ENCODE data around the gene MFNG. TPM values are rescaled to one million over a fixed set of nuclear protein-coding genes. Genes with fewer than 3 reads are reported as not detected.

MFNG gene
- total RNA-seq, 1 donor from 2014 or later, result 75.4 TPM

DNA sequence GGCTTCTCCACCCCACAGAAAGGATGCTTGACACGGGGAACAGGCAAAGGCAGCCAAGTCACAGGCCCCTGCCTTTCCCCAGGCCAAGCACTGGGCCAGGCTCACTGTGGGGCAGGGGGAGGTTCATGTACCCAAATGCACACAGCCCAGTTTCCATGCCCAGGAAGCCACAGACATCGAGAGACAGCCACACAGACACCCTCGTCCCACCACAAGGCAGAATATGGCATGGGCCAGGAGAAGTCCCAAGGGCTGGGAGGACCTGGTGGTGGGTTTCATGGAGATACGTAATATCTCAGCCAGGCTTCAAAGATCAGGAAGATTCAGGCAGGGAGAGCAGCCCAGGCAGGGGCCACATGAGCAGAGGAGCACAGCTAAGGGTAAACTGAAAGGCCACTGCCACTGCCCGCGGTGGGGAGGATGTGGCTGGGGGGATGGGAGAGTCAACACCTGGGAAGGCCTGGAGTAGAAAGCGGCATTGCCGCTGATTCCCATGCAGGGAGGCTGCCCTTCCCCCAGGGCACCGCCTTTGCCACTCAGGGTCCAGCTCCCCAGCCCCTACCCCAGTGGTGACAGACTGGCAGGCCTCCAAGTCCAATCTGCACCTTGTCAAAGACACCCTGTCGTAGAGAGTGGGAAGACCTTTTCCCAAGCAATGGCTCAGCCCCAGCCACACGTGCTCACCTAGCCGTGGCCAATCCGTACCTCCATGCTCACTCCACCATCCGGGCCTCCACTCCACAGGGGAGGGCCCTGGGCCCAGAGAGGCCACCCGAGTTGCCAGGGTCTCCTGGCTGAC lies 2.4 kb upstream of the MFNG start:
- Mint-ChIP-seq H3K27ac (ENCODE audit: unreplicated experiment) (no peak overlapping the region), H3K4me1 (ENCODE audit: unreplicated experiment) (peaks cover 31% of the 10 kb centered on the region), H3K27me3 (ENCODE audit: unreplicated experiment) (peaks cover 19% of the 10 kb centered on the region), H3K9me3 (ENCODE audit: unreplicated experiment) (no peaks in the 10 kb centered on the region), H3K4me3 (ENCODE audit: unreplicated experiment) (no peak overlapping the region), H3K36me3 (ENCODE audit: low read depth, unreplicated experiment) (peaks cover 20% of the 10 kb centered on the region)
- DNase-seq (ENCODE audit: low spot score), result no peak
- TF ChIP-seq, protein P1, sequence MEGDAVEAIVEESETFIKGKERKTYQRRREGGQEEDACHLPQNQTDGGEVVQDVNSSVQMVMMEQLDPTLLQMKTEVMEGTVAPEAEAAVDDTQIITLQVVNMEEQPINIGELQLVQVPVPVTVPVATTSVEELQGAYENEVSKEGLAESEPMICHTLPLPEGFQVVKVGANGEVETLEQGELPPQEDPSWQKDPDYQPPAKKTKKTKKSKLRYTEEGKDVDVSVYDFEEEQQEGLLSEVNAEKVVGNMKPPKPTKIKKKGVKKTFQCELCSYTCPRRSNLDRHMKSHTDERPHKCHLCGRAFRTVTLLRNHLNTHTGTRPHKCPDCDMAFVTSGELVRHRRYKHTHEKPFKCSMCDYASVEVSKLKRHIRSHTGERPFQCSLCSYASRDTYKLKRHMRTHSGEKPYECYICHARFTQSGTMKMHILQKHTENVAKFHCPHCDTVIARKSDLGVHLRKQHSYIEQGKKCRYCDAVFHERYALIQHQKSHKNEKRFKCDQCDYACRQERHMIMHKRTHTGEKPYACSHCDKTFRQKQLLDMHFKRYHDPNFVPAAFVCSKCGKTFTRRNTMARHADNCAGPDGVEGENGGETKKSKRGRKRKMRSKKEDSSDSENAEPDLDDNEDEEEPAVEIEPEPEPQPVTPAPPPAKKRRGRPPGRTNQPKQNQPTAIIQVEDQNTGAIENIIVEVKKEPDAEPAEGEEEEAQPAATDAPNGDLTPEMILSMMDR (IDR thresholded peaks at IDR 0.05; ENCODE audit: unreplicated experiment), result no peak

DNA sequence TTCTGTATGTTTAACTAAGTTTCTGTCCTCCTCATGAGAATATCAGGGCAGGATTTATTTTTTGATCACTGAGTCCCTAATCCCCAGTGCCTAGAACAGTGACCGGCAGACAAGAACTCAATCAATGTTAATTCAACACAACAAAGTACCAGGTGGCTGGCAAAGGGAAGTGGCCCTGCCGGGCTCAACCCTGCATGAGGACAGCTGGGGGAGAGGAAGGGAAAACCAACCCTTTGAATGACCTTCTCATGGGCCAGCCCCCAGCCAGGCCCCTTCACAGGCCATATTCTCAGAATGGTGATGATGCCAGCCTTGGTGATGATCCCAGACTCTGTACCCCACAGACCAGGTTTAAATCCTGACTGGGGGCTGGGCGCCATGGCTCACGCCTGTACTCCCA lies 1.4 kb upstream of the MFNG start:
- H3K27me3 Mint-ChIP-seq (ENCODE audit: unreplicated experiment), result peaks cover 18% of the 10 kb centered on the region
- TF ChIP-seq, protein P1 (IDR thresholded peaks at IDR 0.05; ENCODE audit: unreplicated experiment), result no peak
- peaks cover 39% of the 10 kb centered on the region for H3K4me1 Mint-ChIP-seq (ENCODE audit: unreplicated experiment)
- H3K36me3 Mint-ChIP-seq (ENCODE audit: low read depth, unreplicated experiment), result peaks cover 12% of the 10 kb centered on the region
- H3K9me3 Mint-ChIP-seq (ENCODE audit: unreplicated experiment), result no peaks in the 10 kb centered on the region
- H3K4me3 Mint-ChIP-seq (ENCODE audit: unreplicated experiment), result peak overlapping the region; percentile 6
- peak overlapping the region; percentile 9 for H3K27ac Mint-ChIP-seq (ENCODE audit: unreplicated experiment)
- no peak for DNase-seq (ENCODE audit: low spot score)

DNA sequence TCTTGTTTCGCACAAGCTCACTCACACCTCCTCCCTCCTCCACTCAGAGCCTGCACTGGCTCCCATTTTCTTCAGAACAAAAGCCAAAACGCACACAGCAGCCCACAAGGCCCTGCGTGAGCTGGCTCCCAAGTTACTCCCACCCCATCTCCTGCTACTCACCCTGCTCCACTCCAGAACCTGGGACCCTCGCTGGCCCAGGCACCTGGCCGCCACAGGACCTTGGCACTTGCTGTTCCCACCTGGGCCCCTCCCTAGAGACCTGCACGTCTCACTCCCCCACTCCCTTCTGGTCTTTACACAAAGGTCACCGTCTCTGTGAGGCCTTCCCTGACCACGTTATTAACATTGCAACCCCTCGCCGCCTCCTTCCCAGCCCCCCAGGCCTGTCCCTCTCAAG lies 945 bp upstream of the MFNG start:
- no peak for DNase-seq (ENCODE audit: low spot score)
- Mint-ChIP-seq H3K27ac (ENCODE audit: unreplicated experiment) (peak overlapping the region; percentile 9), H3K36me3 (ENCODE audit: low read depth, unreplicated experiment) (peaks cover 12% of the 10 kb centered on the region), H3K9me3 (ENCODE audit: unreplicated experiment) (no peaks in the 10 kb centered on the region), H3K27me3 (ENCODE audit: unreplicated experiment) (peaks cover 18% of the 10 kb centered on the region), H3K4me3 (ENCODE audit: unreplicated experiment) (peak overlapping the region; percentile 26), H3K4me1 (ENCODE audit: unreplicated experiment) (peaks cover 43% of the 10 kb centered on the region)
- TF ChIP-seq, protein P1 (IDR thresholded peaks at IDR 0.05; ENCODE audit: unreplicated experiment), result no peak

DNA sequence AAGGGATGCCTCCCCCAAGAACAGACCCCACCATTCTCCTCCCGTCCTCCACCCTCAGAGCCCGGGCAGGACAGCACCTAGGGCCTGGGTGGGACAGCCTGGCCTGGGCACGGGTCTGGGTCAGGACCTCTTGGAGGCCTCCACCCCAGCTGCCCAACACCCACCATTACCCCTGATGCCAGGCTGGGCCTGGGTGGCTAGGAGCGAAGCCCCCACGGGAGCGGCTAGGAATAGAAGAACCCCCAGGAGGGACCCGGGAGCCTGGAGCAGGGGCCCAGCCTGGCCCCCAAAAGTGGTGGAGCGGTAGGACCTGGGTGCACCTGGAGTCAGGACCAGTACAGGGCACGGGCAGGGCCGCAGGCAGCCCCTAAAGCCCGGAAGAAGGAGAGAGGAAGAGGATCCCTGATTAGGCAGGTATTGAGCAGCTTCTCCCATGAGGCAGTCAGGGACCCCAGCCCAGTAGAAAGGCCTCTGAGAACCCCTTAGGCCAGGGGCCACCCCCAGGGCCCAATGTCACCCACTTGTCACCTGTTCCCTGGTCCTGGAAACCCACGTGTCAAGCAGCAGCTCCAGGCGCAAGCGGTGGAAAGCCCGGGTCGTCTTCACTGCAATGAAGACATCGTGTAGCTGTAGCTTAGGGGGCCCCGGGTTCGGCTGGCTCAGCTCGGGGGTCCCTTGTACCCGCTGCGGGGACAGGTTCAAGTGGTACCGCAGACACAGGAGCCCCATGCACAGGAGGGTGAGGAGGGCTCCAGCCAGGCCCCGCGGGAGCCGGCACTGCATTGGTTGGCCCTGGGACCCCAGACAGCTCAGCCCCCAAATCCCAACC lies 575 bp downstream of the MFNG start:
- H3K27me3 Mint-ChIP-seq (ENCODE audit: unreplicated experiment), result peaks cover 23% of the 10 kb centered on the region

More for the DNA sequence above, 575 bp downstream of the MFNG start:
- TF ChIP-seq, protein P1 (IDR thresholded peaks at IDR 0.05; ENCODE audit: unreplicated experiment), result no peak
- H3K4me3 Mint-ChIP-seq (ENCODE audit: unreplicated experiment), result no peak overlapping the region
- no peak for DNase-seq (ENCODE audit: low spot score)
- H3K27ac Mint-ChIP-seq (ENCODE audit: unreplicated experiment), result peak overlapping the region; percentile 84
- no peaks in the 10 kb centered on the region for H3K9me3 Mint-ChIP-seq (ENCODE audit: unreplicated experiment)
- H3K36me3 Mint-ChIP-seq (ENCODE audit: low read depth, unreplicated experiment), result peaks cover 19% of the 10 kb centered on the region
- H3K4me1 Mint-ChIP-seq (ENCODE audit: unreplicated experiment), result peaks cover 53% of the 10 kb centered on the region
